Gastrocnemius medialis (tissue), 4 donors: ENCODE measurements around the gene EPB41L4A.

ENCODE experiments used
- CTCF ChIP-seq, 5 experiments: fragments of 450-650 bp in 3 of 5; fragments of 200-600 bp in 2 of 5; sonication (generic) in 2 of 5; IDR thresholded peaks in 4 of 5; conservative IDR thresholded peaks in 1 of 5; 1 replicate in 4 of 5; 2 replicates in 1 of 5; pipeline ENCODE4 v1.5.1; 2016 to 2019; ENCODE audit warnings: antibody characterized with exemption in 5 of 5, mild to moderate bottlenecking in 3 of 5, moderate library complexity in 3 of 5
- POLR2A ChIP-seq, 2 donors: fragments of 450-650 bp; IDR thresholded peaks; one replicate each; pipeline ENCODE4 v1.6.1; 2017; ENCODE audit warnings: antibody characterized with exemption in 2 of 2, mild to moderate bottlenecking in 2 of 2, moderate library complexity in 2 of 2

DNA sequence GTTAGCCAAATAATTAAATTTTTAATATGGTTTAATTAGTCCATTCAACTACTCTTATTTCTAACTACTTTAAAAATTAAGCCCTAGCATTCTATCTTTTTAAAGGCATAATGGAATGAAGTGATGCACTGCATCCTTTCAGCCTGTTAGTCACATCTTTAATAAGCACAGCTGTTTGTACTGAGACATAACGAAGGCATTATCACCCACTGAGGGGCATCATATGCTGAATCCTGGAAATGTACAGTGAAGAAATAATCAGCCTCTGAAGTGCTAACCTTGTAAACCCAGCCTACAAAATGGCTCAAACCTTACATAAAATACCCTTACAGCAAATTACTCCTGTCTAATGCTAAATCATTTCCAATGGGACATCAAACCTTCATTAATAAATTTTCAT is 33.1 kb downstream of the EPB41L4A start:
- TF ChIP-seq POLR2A (IDR thresholded peaks at IDR 0.05): no peak
- TF ChIP-seq CTCF (IDR thresholded peaks at IDR 0.05 in 4 of 5, conservative IDR thresholded peaks at IDR 0.05 in 1 of 5): no peak
